Measurements from ENCODE around the gene PNPLA5. TPM values are rescaled to one million over a fixed set of nuclear protein-coding genes. Genes with fewer than 3 reads are reported as not detected.

The PNPLA5 gene
- polyA plus RNA-seq, 4 donors: not detected

GRCh38 chr22:43852573-43853327, 39.1 kb downstream of the PNPLA5 start:
- Histone ChIP-seq H3K27me3 (ENCODE audit: control insufficient read depth in 3 of 3, insufficient read depth in 3 of 3, low read length in 3 of 3) (peaks cover 0 to 5% (median 0%) of the 10 kb centered on the region in 3 donors), H3K9me3 (ENCODE audit: control insufficient read depth in 2 of 2, insufficient read depth in 1 of 2, low read depth in 1 of 2, low read length in 1 of 2) (peaks cover 0 to 4% of the 10 kb centered on the region in 2 donors), H3K4me3 (ENCODE audit: low read depth in 1 of 3, low read length in 3 of 3) (peak overlapping the region in 1 of 3 donors; percentile 4), H3K36me3 (ENCODE audit: control insufficient read depth in 3 of 3, insufficient read depth in 2 of 3, low read depth in 1 of 3, low read length in 3 of 3) (no peaks in the 10 kb centered on the region), H3K27ac (ENCODE audit: low read depth in 1 of 3, low read length in 2 of 3) (peak overlapping the region in 2 of 3 donors; percentile 14 to 33), H3K4me1 (ENCODE audit: control insufficient read depth in 3 of 3, insufficient read depth in 2 of 3, low read depth in 1 of 3, low read length in 2 of 3) (peaks cover 0 to 9% (median 0%) of the 10 kb centered on the region in 3 donors)
- no peak for FAIRE-seq
- DNase-seq: no peak
- WGBS, 3 donors: 58 to 79% (median 71%) methylated on average over 19 of the region's 19 CpGs

- no peak overlapping the region for H3K4me3 ChIP-seq (ENCODE audit: low read depth in 1 of 3, low read length in 3 of 3)
- H3K4me1 ChIP-seq (ENCODE audit: control insufficient read depth in 3 of 3, insufficient read depth in 2 of 3, low read depth in 1 of 3, low read length in 2 of 3): peaks cover 0 to 9% (median 0%) of the 10 kb centered on the region in 3 donors
- DNase-seq (no peak), FAIRE-seq (no peak)
- H3K27ac ChIP-seq (ENCODE audit: low read depth in 1 of 3, low read length in 2 of 3): no peak overlapping the region
- H3K36me3 ChIP-seq (ENCODE audit: control insufficient read depth in 3 of 3, insufficient read depth in 2 of 3, low read depth in 1 of 3, low read length in 3 of 3): no peaks in the 10 kb centered on the region
- H3K9me3 ChIP-seq (ENCODE audit: control insufficient read depth in 2 of 2, insufficient read depth in 1 of 2, low read depth in 1 of 2, low read length in 1 of 2): peaks cover 0 to 4% of the 10 kb centered on the region in 2 donors
- 27 to 50% (median 34%) methylated on average over 3 of the region's 3 CpGs for WGBS, 3 donors
- H3K27me3 ChIP-seq (ENCODE audit: control insufficient read depth in 3 of 3, insufficient read depth in 3 of 3, low read length in 3 of 3): peaks cover 0 to 5% (median 0%) of the 10 kb centered on the region in 3 donors
These were observed 39.9 kb downstream of the PNPLA5 start for GRCh38 chr22:43851979-43852307.

- no peak for DNase-seq
- 49 to 70% (median 51%) methylated on average over 13 of the region's 13 CpGs for WGBS, 3 donors
- H3K9me3 ChIP-seq (ENCODE audit: control insufficient read depth in 2 of 2, insufficient read depth in 1 of 2, low read depth in 1 of 2, low read length in 1 of 2): peaks cover 0 to under 1% of the 10 kb centered on the region in 2 donors
These were observed 40.5 kb downstream of the PNPLA5 start for GRCh38 chr22:43851058-43851978.

GRCh38 chr22:43850529-43850928, 41.3 kb downstream of the PNPLA5 start:
- Histone ChIP-seq H3K36me3 (ENCODE audit: control insufficient read depth in 3 of 3, insufficient read depth in 2 of 3, low read depth in 1 of 3, low read length in 3 of 3) (no peaks in the 10 kb centered on the region), H3K27me3 (ENCODE audit: control insufficient read depth in 3 of 3, insufficient read depth in 3 of 3, low read length in 3 of 3) (peaks cover 0 to 5% (median 0%) of the 10 kb centered on the region in 3 donors), H3K4me3 (ENCODE audit: low read depth in 1 of 3, low read length in 3 of 3) (no peak overlapping the region), H3K9me3 (ENCODE audit: control insufficient read depth in 2 of 2, insufficient read depth in 1 of 2, low read depth in 1 of 2, low read length in 1 of 2) (no peaks in the 10 kb centered on the region), H3K4me1 (ENCODE audit: control insufficient read depth in 3 of 3, insufficient read depth in 2 of 3, low read depth in 1 of 3, low read length in 2 of 3) (peaks cover 0 to 9% (median 0%) of the 10 kb centered on the region in 3 donors), H3K27ac (ENCODE audit: low read depth in 1 of 3, low read length in 2 of 3) (no peak overlapping the region)
- WGBS, 3 donors: 50 to 68% (median 53%) methylated on average over 12 of the region's 12 CpGs
- no peak for FAIRE-seq
- no peak for DNase-seq

More at GRCh38 chr22:43851058-43851978, 40.5 kb downstream of the PNPLA5 start:
- Histone ChIP-seq H3K36me3 (ENCODE audit: control insufficient read depth in 3 of 3, insufficient read depth in 2 of 3, low read depth in 1 of 3, low read length in 3 of 3) (no peaks in the 10 kb centered on the region), H3K4me1 (ENCODE audit: control insufficient read depth in 3 of 3, insufficient read depth in 2 of 3, low read depth in 1 of 3, low read length in 2 of 3) (peaks cover 0 to 9% (median 0%) of the 10 kb centered on the region in 3 donors), H3K27me3 (ENCODE audit: control insufficient read depth in 3 of 3, insufficient read depth in 3 of 3, low read length in 3 of 3) (peaks cover 0 to 5% (median 0%) of the 10 kb centered on the region in 3 donors), H3K27ac (ENCODE audit: low read depth in 1 of 3, low read length in 2 of 3) (no peak overlapping the region), H3K4me3 (ENCODE audit: low read depth in 1 of 3, low read length in 3 of 3) (no peak overlapping the region)
- FAIRE-seq: no peak

GRCh38 chr22:43849731-43850130, 42.1 kb downstream of the PNPLA5 start:
- Histone ChIP-seq H3K9me3 (ENCODE audit: control insufficient read depth in 2 of 2, insufficient read depth in 1 of 2, low read depth in 1 of 2, low read length in 1 of 2) (no peaks in the 10 kb centered on the region), H3K4me1 (ENCODE audit: control insufficient read depth in 3 of 3, insufficient read depth in 2 of 3, low read depth in 1 of 3, low read length in 2 of 3) (peaks cover 0 to 9% (median 0%) of the 10 kb centered on the region in 3 donors), H3K36me3 (ENCODE audit: control insufficient read depth in 3 of 3, insufficient read depth in 2 of 3, low read depth in 1 of 3, low read length in 3 of 3) (no peaks in the 10 kb centered on the region), H3K4me3 (ENCODE audit: low read depth in 1 of 3, low read length in 3 of 3) (no peak overlapping the region), H3K27ac (ENCODE audit: low read depth in 1 of 3, low read length in 2 of 3) (peak overlapping the region in 1 of 3 donors; percentile 50), H3K27me3 (ENCODE audit: control insufficient read depth in 3 of 3, insufficient read depth in 3 of 3, low read length in 3 of 3) (peaks cover 0 to 5% (median 0%) of the 10 kb centered on the region in 3 donors)
- FAIRE-seq (no peak), DNase-seq (peak; percentile 7 to 75)
- WGBS, 3 donors: 25 to 56% (median 45%) methylated on average over 13 of the region's 13 CpGs

GRCh38 chr22:43848366-43849171, 43.2 kb downstream of the PNPLA5 start:
- Histone ChIP-seq H3K9me3 (ENCODE audit: control insufficient read depth in 2 of 2, insufficient read depth in 1 of 2, low read depth in 1 of 2, low read length in 1 of 2) (no peaks in the 10 kb centered on the region), H3K36me3 (ENCODE audit: control insufficient read depth in 3 of 3, insufficient read depth in 2 of 3, low read depth in 1 of 3, low read length in 3 of 3) (no peaks in the 10 kb centered on the region), H3K4me1 (ENCODE audit: control insufficient read depth in 3 of 3, insufficient read depth in 2 of 3, low read depth in 1 of 3, low read length in 2 of 3) (peaks cover 0 to 9% (median 0%) of the 10 kb centered on the region in 3 donors), H3K27me3 (ENCODE audit: control insufficient read depth in 3 of 3, insufficient read depth in 3 of 3, low read length in 3 of 3) (peaks cover 0 to 5% (median 0%) of the 10 kb centered on the region in 3 donors), H3K27ac (ENCODE audit: low read depth in 1 of 3, low read length in 2 of 3) (peak overlapping the region in 1 of 3 donors; percentile 39), H3K4me3 (ENCODE audit: low read depth in 1 of 3, low read length in 3 of 3) (no peak overlapping the region)
- FAIRE-seq: no peak
- DNase-seq: peak; percentile 53 to 77
- 20 to 40% (median 27%) methylated on average over 15 to 16 of the region's 16 CpGs for WGBS, 3 donors

GRCh38 chr22:43847376-43848289, 44.2 kb downstream of the PNPLA5 start:
- no peak for DNase-seq
- Histone ChIP-seq H3K4me3 (ENCODE audit: low read depth in 1 of 3, low read length in 3 of 3) (no peak overlapping the region), H3K4me1 (ENCODE audit: control insufficient read depth in 3 of 3, insufficient read depth in 2 of 3, low read depth in 1 of 3, low read length in 2 of 3) (peaks cover 0 to 4% (median 0%) of the 10 kb centered on the region in 3 donors), H3K27me3 (ENCODE audit: control insufficient read depth in 3 of 3, insufficient read depth in 3 of 3, low read length in 3 of 3) (peaks cover 0 to 1% (median 0%) of the 10 kb centered on the region in 3 donors), H3K9me3 (ENCODE audit: control insufficient read depth in 2 of 2, insufficient read depth in 1 of 2, low read depth in 1 of 2, low read length in 1 of 2) (no peaks in the 10 kb centered on the region), H3K27ac (ENCODE audit: low read depth in 1 of 3, low read length in 2 of 3) (no peak overlapping the region), H3K36me3 (ENCODE audit: control insufficient read depth in 3 of 3, insufficient read depth in 2 of 3, low read depth in 1 of 3, low read length in 3 of 3) (no peaks in the 10 kb centered on the region)
- 60 to 77% (median 61%) methylated on average over 14 of the region's 14 CpGs for WGBS, 3 donors
- FAIRE-seq: no peak

Measured in small intestine (tissue), 7 donors.